NCI-H69 (cell line): Measurements from ENCODE around the gene SAP30.

Experiments
- DNase-seq: peaks from one replicate; lab custom pipeline; 2025; lab: John Stamatoyannopoulos, UW

The SAP30 gene

DNA sequence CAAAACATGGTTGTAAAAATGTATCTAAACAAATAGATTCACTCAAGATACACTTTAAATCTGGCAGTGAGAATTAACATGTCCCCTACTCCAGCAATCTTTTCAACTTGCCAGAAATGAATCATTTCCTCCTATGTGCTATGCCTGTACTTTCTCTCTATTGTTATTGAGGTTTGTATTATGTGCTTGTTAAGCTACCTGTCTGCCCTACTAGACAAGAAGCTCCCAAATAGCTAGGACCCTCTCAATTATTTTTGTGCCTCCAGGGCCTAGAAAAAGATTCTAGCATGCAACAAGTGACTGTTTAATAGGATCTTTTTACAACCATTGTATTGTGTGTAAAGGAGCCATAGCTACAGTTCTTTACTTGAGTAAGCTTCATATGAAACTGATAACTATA, 3.5 kb upstream of the SAP30 start:
- DNase-seq = peak; percentile 61

DNA sequence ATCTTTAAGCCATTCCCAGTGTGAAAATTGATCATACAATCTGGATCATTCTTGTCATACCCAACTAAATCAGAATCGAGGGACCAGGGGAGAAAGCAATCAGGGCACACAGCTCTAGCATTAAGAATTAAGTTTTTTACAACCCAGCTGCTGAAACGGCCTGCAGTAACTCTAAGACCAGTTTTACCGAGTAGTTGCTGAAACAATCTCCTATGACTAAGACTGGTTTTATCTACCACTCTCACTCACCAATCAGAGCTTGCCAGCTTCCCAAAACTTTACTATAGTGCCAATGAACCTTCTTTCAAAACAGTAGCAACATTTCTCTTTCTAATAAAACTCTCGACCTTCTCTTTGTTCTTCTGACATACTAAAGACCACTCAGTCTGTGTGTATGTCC, 2.8 kb upstream of the SAP30 start:
- DNase-seq = peak; percentile 25

DNA sequence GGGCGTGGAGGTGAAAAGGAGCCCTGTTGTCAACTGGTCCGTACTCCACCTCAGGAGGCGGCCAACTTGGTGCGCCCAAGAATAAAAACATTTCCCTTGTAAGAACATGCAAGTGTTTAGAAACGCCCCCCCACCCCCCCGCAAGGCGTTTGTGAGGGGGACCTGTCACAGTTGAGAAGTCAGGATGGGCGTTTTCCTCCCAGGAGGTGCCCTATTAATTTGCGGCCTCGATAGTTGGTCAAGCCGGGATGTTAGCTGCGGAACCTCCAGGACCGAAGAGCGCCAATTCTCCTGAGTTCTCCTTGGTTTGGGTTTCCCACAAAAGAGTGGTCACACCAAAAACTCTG, 651 bp upstream of the SAP30 start:
- DNase-seq = no peak

DNA sequence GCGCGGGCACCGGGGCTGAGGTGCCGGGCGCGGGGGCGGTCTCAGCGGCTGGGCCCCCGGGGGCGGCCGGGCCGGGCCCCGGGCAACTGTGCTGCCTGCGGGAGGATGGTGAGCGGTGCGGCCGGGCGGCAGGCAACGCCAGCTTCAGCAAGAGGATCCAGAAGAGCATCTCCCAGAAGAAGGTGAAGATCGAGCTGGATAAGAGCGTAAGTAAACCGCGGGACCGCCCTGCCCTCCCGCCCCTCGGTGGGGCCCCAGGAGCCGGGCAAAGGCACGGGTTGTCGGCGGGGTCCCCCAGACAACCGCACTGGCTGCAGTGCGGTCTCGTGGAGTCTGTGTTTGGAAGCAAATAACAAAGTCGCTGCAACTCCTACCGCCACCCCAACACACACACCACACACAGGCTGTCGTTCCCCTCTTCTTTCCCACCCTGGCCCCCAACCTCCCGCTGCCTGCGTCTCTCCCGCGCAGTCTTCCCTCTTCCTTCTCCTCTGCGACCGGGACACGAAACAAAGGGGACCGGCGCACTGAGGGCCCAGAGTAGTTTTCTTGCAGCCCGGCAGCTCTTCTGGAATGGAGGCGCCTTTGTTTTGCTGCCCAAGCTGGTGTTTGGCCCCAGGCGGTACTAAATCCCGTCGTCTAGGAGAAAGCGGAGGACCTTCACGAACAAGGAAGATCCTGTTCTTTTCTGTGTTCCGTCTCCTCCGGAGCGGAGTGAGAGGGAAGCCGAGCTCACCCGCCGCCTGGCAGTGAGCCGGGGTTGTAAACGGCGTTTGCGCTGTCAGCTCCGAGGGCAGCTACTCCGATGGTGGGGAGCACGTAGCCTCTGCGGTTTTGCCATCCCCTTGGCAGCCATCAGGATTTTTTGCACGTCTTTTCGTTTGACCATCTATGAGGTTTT, 788 bp downstream of the SAP30 start:
- DNase-seq = peak; percentile 71

DNA sequence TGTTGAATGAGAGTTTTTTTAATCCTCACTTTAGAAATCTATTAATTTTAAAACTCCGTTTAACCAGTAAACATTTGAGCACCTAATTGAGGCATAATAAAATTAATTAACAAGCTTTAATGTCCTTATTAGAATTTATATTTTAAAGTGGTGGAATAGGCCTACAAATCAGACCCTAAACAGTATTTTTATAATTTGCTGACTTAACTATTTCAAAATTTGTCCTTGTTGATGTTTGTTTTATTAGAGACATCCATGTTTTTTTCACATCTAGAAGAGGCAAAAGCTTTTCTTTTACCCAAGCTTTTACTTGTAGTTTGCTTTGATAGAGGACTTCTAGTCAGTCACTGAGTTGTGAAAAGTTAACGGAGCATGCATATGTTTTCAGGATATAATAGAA, 3.8 kb downstream of the SAP30 start:
- no peak for DNase-seq

DNA sequence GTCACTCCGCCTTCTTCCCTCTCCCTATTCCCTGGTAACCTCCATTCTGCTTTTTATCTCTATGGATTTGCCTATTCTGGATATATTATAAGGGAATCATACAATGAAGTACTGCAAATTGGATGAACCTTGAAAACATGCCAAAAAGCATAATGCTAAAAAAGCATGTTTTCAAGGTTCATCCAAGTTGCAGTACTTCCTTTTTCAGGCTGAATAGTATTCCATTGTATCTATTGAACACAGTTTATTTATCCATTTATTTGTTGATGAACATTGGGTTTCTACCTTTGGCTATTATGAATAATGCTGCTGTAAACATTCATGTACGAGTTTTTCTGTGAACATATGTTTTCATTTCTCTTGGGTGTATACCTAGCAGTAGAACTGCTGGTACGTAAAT, 9.2 kb downstream of the SAP30 start:
- DNase-seq = no peak

DNA sequence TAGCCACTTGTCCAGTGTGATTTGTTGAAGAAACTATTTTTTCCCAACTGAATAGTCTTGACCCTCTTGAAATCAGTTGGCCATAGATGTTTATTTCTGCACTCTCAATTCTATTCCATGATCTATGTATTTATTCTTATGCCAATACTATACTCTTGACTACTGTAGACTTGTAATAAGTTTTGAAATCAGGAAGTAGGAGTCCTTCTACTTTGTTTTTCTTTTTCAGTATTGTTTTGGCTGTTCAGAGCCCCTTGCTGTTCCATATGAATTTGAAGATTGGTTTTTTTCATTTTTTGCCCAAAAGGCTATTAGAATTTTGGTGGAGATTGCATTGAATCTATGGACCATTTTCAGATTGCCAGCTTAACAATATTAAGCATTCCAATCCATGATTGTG, 10.2 kb downstream of the SAP30 start:
- DNase-seq = no peak

DNA sequence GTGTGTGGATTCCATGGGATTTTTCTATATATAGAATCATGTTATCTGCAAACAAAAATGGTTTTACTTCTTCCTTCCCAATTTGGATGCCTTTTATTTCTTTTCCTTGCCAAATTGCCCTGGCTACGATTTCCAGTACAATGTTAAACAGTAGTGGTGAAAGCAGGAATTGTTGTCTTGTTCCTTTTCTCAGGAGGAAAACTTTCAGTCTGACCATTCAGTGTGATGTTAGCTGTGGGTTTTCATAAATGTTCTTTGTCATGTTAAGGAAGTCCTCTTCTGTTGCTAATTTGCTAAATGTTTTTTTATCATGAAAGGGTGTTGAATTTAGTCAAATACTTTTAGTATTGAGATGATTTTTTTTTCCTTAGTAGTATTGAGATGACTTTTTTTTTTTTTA, 10.9 kb downstream of the SAP30 start:
- DNase-seq = no peak

DNA sequence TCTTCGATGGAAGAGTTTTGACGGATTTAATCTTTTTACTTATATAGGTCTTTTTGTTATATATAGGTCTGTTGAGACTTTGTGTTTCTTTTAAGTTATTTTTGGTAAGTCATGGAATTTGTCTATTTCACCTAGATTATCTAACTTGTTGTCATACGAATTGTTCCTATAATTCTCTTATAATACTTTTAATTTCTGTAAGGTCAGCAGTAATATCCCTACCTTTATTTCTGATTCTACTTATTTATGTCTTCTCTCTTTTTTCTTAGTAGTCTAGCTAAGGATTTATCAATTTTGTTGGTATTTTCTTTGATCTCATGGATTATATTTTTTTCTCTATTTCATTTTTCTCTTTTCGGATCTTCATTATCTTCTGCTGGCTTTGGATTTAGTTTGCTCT, 11.6 kb downstream of the SAP30 start:
- DNase-seq = no peak

DNA sequence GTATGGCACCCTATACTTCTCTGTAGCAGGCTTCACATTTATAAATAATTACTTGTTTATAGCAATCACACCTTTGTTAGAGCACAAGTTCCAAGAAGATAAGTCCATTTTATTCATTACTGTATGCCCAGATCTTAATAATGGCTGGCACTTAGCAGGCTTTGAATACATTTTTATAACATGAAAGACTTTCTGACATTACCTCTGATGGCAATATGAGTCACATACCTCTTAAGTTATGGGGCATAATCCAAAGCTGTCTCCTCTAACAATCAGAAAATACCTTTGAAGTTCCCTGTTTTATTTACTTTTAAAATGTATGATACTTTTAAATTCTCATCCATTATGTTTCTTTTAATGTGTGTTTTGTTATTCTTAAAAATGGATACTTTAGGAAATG, 16.0 kb downstream of the SAP30 start:
- no peak for DNase-seq

DNA sequence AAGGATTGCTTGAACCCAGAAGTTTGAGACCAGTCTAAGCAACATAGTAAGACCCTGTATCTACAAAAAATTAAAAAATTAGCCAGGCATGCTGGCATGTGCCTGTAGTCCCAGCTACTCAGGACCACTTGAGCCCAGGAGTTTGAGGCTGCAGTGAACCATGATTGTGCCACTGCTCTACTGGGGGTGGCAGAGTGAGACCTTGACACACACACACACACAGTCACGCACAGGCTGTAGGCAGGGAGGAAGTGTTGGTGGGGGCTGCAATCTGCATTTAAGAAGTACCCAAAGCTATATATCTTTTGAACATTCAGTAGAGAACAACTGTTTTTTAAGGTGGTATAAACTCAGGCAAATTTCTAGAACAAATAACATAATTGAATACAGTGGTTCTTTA, 20.9 kb downstream of the SAP30 start:
- no peak for DNase-seq

DNA sequence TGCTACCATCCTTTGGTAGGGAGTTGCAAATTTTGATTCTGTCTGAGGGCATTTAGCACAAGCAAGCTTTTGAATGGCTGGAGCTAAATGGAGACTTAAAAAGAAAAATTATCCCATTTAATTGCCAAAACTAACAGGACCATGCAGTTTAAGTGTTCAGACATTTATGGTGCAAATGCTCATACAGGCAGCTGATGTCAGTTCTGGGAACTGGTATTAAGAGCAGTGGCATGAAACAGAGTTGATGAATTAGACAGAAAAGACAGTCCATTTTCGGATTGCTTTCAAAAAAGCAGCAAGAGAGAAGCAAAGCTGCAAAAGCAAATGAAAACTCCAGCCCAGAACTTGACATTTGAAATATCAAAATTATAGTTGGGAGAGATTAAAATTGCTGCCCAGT, 26.9 kb downstream of the SAP30 start:
- DNase-seq = no peak

DNA sequence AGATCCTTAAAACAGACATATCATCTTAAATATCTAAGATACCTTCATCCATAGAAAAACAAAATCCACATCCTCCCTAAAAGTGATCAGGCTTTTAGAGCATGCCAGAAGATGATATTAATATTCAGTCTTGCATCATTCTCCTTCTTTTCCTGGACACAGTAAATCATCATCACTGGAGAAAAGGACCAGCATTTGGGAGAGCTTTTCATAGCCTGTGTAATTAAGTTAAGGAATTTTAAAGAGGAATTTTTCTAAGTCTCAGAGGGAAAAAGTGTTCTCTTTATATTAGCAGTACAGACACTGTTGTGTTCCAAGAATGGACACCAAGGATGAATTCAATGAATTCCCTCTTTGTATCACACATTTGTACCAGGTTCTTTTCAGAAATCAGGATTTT, 27.5 kb downstream of the SAP30 start:
- DNase-seq = no peak

DNA sequence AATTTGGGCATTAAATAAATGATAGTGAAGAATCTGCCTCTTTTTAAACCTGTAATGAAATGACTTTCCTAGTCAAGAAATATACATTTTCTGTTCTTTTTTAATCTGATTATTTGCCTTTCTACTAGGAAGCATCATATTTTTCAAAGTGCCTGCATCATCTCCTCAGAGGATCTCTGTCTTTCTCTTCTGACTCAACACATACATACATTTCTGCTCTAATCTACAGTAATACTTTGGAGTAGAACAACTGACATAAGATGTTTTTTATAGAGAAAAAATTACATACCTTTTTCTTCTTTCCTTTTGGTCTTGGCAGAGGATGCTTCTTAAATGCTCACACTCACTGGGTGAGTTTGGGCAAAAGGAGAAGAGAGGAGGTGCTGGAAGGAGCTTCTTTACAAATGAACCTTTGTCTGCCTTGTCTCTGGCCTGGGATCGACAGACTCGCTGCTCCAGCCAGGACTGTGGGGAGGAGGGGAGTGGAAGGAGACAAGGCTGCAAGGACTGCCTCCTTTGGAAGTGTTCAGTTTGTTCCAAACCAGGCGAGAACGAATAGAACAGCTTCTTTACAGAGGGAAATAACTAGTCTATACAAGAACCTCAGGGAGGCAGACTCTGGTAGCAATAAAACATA, 28.1 kb downstream of the SAP30 start, which contains the start of gene SCRG1:
Gene SCRG1 (minus strand): TSS at position 338 of the 637 bp plus-strand sequence. CDS start 7,702 bp downstream, outside the sequence.
- DNase-seq = no peak

DNA sequence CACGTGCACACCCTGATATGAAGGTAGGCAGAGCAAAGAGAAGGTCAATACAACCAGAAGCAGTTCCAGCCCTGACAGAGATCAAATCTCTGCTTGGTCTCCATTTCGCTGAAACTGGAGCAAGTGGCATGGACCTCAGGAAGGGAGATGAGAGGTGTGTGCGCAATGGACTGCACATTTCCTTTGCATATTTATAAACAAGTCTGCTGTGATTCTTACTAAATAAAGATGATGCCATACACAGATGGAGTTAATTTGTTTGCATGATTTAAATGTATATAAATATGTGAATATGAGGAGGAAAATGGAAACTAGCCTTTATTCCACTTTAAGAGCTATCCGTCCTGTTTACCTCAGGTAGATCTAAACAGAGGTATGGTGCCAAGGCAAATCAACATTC, 30.3 kb downstream of the SAP30 start:
- DNase-seq = no peak

DNA sequence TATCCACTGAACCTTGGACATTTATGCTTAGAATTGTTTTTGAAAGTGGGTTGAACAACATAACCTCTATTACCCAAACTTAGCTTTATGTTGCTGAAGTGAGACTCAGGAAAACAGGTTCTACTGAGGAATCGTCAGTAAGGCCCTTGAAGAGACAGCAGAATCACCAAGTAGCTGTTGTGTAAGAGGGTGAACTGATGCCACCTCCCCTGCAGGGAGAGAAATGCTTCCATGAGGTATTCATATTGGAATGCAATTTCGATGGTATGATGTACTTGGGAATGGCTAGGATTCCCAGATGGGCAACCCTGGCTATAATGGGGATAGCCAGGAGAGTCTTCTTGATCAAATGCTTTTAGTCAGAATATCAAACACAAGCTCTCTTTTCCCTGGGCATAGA, 32.3 kb downstream of the SAP30 start:
- DNase-seq = no peak

DNA sequence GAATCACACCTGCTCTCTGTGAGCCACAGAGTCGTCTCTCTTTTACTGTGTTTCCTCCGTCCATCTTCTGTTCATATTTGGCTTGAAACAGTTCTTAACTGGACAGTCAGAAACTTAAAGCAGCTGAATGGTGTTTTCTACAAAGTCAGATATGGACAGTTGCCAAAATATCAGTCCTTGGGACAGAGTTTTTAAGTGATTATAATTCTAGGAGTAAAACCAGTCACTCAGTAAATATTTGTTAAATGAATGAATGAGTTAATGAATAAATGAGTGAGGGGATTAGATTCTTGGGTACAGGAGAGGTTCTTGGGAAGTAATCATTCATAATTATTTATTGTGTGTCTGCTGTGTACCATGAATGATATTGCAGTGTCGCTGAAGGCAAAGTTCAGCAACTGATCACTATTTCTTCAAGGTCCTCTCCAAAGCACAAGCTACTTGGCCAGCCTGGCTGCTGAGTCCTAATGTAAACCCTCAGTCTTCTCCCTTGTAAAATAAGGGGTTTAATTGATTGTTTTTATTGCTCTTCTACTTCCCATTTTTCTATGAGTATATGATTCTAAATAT, 33.6 kb downstream of the SAP30 start:
- no peak for DNase-seq

DNA sequence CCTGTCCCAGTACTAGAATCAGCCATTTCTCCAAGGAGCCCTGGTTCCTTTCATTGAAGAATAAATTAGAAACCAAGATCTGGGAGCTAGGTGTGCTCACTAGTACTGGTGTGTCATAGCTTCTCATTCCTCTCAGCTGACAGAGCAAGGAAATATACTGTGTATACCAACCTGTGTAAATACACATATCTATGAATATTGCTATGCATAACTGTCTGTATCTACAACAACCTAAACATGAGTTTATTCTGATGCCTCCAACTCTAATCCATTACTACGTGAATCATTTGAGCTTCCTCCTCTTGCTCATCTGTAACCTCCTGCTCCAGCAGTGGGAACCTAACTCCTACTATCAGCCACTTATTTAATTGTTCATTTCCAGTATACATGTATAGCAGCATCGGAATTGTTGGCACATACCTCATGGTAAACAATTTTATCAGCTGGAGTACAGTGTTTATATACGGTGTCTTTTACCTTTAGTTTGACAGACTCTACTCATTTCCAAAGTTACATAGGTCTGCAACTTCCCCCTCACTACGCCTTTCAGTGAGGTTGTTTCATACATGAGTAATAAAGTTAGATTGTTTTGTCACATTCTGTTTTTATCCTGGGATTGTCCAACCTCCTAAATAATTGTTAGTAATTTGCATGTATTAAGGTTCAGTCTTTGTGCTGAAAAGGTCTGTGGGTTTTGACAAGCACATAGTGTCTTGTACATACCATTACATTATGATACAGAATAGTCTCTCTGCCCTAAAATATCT, 35.3 kb downstream of the SAP30 start:
- DNase-seq = no peak

DNA sequence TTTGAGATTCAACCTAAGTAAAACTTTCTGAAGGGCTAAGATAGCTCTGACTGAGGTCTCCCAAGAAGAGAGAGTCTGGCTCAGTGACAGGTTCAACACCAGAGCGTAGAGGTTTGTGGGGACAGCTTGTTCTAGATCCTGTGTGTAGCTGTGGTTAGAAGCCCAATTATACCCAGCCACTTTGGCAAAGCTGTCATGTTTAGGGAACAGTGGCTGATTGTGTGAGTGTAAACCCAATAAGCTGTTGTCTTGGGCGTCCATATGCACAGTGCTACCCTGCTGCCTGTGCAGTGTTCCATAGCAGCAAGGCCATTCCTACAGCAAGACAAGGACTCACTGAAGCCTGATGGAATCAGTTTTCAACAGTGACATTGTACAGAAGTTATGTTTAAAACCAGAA, 39.3 kb downstream of the SAP30 start:
- DNase-seq = no peak

DNA sequence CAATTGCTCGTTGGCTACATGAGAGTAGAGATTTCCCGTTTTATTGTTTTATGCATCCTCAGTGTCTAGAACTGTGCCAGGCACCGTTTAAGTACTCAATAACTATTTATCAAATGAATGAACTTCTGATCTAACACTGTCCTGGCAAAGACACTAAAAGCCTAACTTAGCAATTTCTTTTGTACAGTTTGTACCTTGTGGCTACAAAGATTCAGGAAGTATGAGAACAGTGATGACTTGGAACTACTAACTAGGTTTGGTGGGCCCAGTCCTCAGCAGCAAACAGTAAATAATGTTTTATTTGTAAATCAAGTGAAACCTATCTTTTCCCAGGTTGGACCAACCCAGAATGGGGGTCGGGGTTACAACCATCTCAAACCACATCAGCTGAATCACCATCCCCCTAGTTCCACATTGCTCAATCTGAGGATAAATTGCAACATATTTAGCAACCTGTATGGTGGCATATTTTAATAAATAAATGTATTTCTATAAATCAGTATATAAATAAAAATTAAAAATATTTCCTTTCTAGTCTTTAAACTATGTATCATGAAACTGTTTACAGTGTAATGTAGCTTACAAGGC, 40.4 kb downstream of the SAP30 start:
- no peak for DNase-seq

DNA sequence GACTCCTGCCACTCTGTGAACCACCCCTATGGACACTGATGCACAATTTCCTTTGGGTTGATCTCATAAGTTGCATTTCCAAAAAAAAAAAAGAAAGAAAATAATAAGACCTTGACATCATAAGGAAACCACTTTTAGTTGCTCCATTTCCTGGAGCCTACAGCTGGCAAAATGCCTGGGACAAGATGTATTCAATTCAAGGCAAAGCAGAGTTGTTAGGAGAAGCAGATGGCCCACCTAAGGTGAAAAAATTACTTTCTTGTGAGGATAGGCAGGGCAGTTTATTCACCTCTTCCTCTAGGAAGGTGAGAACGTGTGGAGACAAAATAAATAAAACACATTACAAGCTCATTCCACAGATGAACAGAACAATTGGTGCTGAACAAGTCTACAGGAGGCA, 42.3 kb downstream of the SAP30 start:
- peak; percentile 66 for DNase-seq

DNA sequence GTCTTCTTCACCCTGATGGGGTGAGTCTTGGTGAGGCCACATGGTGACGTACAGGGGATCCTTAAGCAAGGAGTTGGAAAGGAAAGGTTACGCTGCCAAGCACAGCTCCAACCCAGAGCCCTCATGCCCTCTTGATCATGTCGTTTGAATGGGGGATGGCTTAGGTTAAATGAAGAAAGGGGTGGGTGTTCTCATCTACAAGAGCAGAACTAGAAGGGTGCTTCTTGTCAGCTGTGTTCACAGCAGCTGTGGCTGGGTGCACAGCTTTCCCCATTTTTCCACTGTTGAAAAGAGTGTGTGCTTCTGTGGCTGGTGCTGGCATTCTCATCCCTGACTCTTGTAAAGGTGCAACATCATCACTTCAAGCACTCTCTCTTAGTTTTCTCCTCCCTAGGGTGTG, 43.7 kb downstream of the SAP30 start:
- DNase-seq = no peak
